Type B pancreatic cell (in vitro differentiated cells): Measurements from ENCODE around the gene LIN37. TPM values are rescaled to one million over a fixed set of nuclear protein-coding genes. Genes with fewer than 3 reads are reported as not detected.
"Not testable (repeated sequence)": the region's sequence is repeated elsewhere in the genome, so short reads cannot be mapped to it uniquely, and the experiment has no call there.

Source experiments
- DNase-seq: peaks from one replicate; pipeline ENCODE4 v3.0.0; 2021; ENCODE audit warnings: mixed read lengths; ENCODE audit not compliant: unreplicated experiment; ENCODE audit errors: extremely low spot score
- H3K27ac Mint-ChIP-seq: 2 replicates; pipeline ENCODE4 v1.8.0; 2021; ENCODE audit warnings: mild to moderate bottlenecking, mixed read lengths
- H3K27me3 Mint-ChIP-seq: 2 replicates; pipeline ENCODE4 v1.8.0; 2021; ENCODE audit warnings: mixed read lengths
- H3K36me3 Mint-ChIP-seq: 2 replicates; pipeline ENCODE4 v1.8.0; 2021; ENCODE audit warnings: mixed read lengths
- H3K4me1 Mint-ChIP-seq: one replicate; pipeline ENCODE4 v1.8.0; 2021; ENCODE audit warnings: mixed read lengths; ENCODE audit not compliant: unreplicated experiment
- H3K4me3 Mint-ChIP-seq: 2 replicates; pipeline ENCODE4 v1.8.0; 2021; ENCODE audit warnings: mild to moderate bottlenecking, mixed read lengths
- H3K9me3 Mint-ChIP-seq: 2 replicates; pipeline ENCODE4 v1.8.0; 2021; ENCODE audit warnings: mixed read lengths
- total RNA-seq: library from RNA; stranded (reverse); gene quantifications from 2 replicates; pipeline ENCODE4 v1.2.1, GENCODE V29; 2021; ENCODE audit warnings: low replicate concordance
- TF ChIP-seq, protein P1 (sequence below): fragments of 200-600 bp; sonication (generic); conservative IDR thresholded peaks from 2 replicates; pipeline ENCODE4 v1.5.0; 2021; ENCODE audit warnings: antibody characterized with exemption, mild to moderate bottlenecking

LIN37 gene
- total RNA-seq, 1 donor from 2014 or later, result 17.9 TPM

- Mint-ChIP-seq H3K36me3 (peaks cover 10% of the 10 kb centered on the region), H3K4me3 (no peak overlapping the region), H3K4me1 (peaks cover 9% of the 10 kb centered on the region), H3K27me3 (peaks cover 7% of the 10 kb centered on the region), H3K9me3 (no peaks in the 10 kb centered on the region), H3K27ac (no peak overlapping the region)
- DNase-seq, result no peak
- TF ChIP-seq, protein P1, sequence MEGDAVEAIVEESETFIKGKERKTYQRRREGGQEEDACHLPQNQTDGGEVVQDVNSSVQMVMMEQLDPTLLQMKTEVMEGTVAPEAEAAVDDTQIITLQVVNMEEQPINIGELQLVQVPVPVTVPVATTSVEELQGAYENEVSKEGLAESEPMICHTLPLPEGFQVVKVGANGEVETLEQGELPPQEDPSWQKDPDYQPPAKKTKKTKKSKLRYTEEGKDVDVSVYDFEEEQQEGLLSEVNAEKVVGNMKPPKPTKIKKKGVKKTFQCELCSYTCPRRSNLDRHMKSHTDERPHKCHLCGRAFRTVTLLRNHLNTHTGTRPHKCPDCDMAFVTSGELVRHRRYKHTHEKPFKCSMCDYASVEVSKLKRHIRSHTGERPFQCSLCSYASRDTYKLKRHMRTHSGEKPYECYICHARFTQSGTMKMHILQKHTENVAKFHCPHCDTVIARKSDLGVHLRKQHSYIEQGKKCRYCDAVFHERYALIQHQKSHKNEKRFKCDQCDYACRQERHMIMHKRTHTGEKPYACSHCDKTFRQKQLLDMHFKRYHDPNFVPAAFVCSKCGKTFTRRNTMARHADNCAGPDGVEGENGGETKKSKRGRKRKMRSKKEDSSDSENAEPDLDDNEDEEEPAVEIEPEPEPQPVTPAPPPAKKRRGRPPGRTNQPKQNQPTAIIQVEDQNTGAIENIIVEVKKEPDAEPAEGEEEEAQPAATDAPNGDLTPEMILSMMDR, result no peak
Observed at GRCh38 chr19:35760711-35761349, 12.5 kb downstream of the LIN37 start.

DNA sequence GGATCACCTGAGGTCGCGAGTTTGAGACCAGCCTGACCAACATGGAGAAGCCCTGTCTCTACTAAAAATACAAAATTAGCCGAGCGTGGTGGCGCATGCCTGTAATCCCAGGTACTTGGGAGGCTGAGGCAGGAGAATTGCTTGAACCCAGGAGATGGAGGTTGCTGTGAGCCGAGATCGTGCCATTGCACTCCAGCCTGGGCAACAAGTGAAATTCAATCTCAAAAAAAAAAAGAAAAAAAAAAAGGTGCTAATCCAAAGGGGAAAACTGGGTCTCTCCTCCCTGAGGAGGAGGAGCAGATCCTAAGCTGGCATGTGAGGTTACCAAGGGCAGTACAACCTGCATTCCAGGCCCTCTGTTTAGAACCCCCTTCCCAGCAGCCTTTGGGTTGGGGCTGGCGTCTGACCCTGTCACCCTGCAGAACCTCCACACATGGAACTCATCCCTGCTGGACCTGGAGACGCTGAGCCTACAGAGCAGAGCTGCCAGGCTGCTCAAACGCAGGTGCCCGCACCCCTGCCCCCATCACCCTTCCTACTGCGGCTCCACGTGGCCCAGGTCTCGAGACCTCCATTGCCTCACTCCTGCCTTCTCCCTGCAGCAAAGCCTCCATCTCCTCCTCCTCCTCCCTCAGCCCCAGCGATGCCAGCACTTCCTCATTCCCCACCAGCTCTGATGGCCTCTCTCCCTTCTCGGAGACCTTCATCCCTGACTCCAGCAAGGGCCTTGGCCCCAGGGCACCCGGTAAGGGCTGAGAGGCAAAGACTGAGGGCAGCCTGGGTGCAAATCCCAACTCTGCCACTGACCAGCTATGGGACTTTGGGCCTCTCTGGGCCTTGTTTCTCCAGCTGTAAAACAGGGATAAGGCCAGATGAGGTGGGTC lies 16.3 kb downstream of the LIN37 start:
- no peak for DNase-seq
- H3K27ac Mint-ChIP-seq, result no peak overlapping the region
- no peak overlapping the region for H3K4me3 Mint-ChIP-seq
- TF ChIP-seq, protein P1, result no peak
- no peaks in the 10 kb centered on the region for H3K4me1 Mint-ChIP-seq
- H3K9me3 Mint-ChIP-seq, result no peaks in the 10 kb centered on the region
- H3K36me3 Mint-ChIP-seq, result peaks cover 12% of the 10 kb centered on the region
- H3K27me3 Mint-ChIP-seq, result no peaks in the 10 kb centered on the region

DNA sequence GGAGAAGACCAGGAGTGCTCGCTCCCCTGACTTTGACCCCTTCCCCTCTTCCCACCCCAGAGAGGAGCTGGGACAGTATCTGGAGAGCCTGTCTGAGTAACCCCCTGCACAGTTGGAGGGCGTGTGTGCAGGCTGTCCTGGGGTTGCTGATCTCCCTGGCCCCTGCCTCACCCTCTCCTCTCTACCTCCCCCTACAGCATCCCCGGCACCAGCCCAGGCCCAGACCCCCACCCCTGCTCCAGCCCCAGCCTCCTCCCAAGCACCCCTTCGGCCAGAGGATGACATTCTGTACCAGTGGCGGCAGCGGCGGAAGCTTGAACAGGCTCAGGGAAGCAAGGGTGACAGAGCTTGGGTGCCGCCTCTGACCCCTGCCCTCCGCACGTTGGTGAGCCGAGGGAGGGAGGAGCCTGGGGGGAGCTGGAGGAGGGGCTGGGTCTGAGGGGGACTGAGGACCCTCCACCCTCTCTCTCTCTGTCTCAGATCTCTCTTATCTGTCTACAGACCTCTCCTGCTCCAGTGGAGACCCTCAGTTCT lies 18.3 kb downstream of the LIN37 start:
- Mint-ChIP-seq H3K4me3 (no peak overlapping the region), H3K4me1 (no peaks in the 10 kb centered on the region), H3K9me3 (no peaks in the 10 kb centered on the region), H3K27ac (no peak overlapping the region), H3K36me3 (peaks cover 12% of the 10 kb centered on the region), H3K27me3 (no peaks in the 10 kb centered on the region)
- DNase-seq, result peak; percentile 64
- TF ChIP-seq, protein P1, result no peak

GRCh38 chr19:35767288-35768081 lies 19.1 kb downstream of the LIN37 start:
- TF ChIP-seq, protein P1, result no peak
- no peak overlapping the region for H3K27ac Mint-ChIP-seq
- peaks cover 8% of the 10 kb centered on the region for H3K36me3 Mint-ChIP-seq
- no peaks in the 10 kb centered on the region for H3K27me3 Mint-ChIP-seq
- peak; percentile 56 for DNase-seq
- no peak overlapping the region for H3K4me3 Mint-ChIP-seq
- H3K9me3 Mint-ChIP-seq, result no peaks in the 10 kb centered on the region
- no peaks in the 10 kb centered on the region for H3K4me1 Mint-ChIP-seq

DNA sequence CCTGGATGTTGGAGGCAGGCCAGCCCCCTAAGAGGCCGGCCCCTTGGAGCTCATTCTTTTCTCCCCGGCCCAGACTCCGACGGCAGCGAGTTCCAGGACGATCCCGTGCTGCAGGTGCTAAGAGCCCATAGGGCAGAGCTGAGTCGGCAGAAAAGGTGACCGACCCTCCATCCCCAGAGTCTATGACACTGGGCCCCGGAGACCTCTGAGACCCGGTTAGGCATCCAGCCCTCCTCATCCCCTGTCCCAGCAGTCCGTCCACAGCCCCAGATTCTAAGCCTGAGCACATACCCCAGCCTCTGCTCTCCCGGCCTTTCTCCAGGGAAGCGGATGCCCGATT lies 19.7 kb downstream of the LIN37 start:
- H3K27me3 Mint-ChIP-seq, result no peaks in the 10 kb centered on the region
- H3K4me3 Mint-ChIP-seq, result no peak overlapping the region
- no peak overlapping the region for H3K27ac Mint-ChIP-seq
- H3K9me3 Mint-ChIP-seq, result no peaks in the 10 kb centered on the region
- peaks cover 8% of the 10 kb centered on the region for H3K36me3 Mint-ChIP-seq
- TF ChIP-seq, protein P1, result no peak
- peak; percentile 66 for DNase-seq
- H3K4me1 Mint-ChIP-seq, result peaks cover 3% of the 10 kb centered on the region

DNA sequence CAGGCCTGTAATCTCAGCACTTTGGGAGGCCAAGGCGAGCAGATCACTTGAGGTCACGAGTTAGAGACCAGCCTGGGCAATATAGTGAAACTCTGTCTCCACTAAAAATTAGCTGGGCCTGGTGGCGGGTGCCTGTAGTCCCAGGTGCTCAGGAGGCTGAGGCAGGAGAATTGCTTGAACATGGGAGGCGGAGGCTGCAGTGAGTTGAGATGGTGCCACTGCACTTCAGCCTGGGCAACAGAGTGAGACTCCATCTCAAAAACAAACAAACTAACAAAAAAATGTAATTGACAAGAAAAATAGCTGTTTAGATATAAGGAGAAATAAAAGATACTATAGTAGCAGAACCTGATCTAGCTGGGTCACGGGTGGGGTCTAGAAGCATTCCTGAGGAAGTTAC lies 24.0 kb downstream of the LIN37 start:
- not testable (repeated sequence) for H3K27me3 Mint-ChIP-seq, H3K36me3 Mint-ChIP-seq, H3K9me3 Mint-ChIP-seq, DNase-seq, H3K27ac Mint-ChIP-seq, H3K4me3 Mint-ChIP-seq
- H3K4me1 Mint-ChIP-seq, result peaks cover 28% of the 10 kb centered on the region
